Lung (tissue), 14 donors: ENCODE results near the gene CCDC200. TPM values are rescaled to one million over a fixed set of nuclear protein-coding genes. Genes with fewer than 3 reads are reported as not detected.
"Not testable (repeated sequence)": the region's sequence is repeated elsewhere in the genome, so short reads cannot be mapped to it uniquely, and the experiment has no call there.

Source experiments
- ATAC-seq: fragments of 200-7000 bp; cut with Tn5 transposase; one replicate; pipeline ENCODE4 v1.9.1; 2020; ENCODE audit warnings: moderate number of reproducible peaks; ENCODE audit not compliant: insufficient read depth, low FRiP score
- DNase-seq, 3 donors: peaks; one replicate each; pipeline ENCODE4 v3.0.0-alpha.2; 2013 to 2017
- H3K27ac ChIP-seq, 2 donors: one replicate each; pipeline ENCODE4 v1.5.1; 2013; ENCODE audit warnings: mild to moderate bottlenecking in 2 of 2, moderate library complexity in 2 of 2, control low read depth in 1 of 2, inconsistent platforms in 1 of 2, low read depth in 1 of 2, low read length in 1 of 2
- H3K27me3 ChIP-seq, 3 donors: one replicate each; pipeline ENCODE4 v1.5.1; 2013; ENCODE audit warnings: low read length in 2 of 3; ENCODE audit not compliant: control insufficient read depth in 3 of 3, insufficient read depth in 3 of 3
- H3K36me3 ChIP-seq, 4 donors: one replicate each; pipeline ENCODE4 v1.5.1; 2013; ENCODE audit warnings: low read length in 4 of 4, mild to moderate bottlenecking in 1 of 4, moderate library complexity in 1 of 4; ENCODE audit not compliant: control insufficient read depth in 4 of 4, insufficient read depth in 4 of 4
- H3K4me1 ChIP-seq, 5 donors: one replicate each; pipeline ENCODE4 v1.5.1; 2013; ENCODE audit warnings: low read length in 5 of 5, mild to moderate bottlenecking in 2 of 5, moderate library complexity in 1 of 5; ENCODE audit not compliant: control insufficient read depth in 5 of 5, insufficient read depth in 5 of 5
- H3K4me3 ChIP-seq: one replicate; pipeline ENCODE4 v1.5.1; 2013; ENCODE audit warnings: mild to moderate bottlenecking, control low read depth, moderate library complexity
- H3K9ac ChIP-seq, 2 donors: one replicate each; pipeline ENCODE4 v1.5.1; 2013; ENCODE audit warnings: low read length in 2 of 2, control low read depth in 1 of 2; ENCODE audit not compliant: insufficient read depth in 1 of 2
- H3K9me3 ChIP-seq, 4 donors: one replicate each; pipeline ENCODE4 v1.5.1; 2013; ENCODE audit warnings: low read length in 3 of 4, mild to moderate bottlenecking in 1 of 4, moderate library complexity in 1 of 4; ENCODE audit not compliant: control insufficient read depth in 4 of 4, insufficient read depth in 3 of 4
- WGBS, 2 donors: extraction: QIAGEN DNeasy Blood & Tissue Kit; methylation state at CpG; one replicate each; pipeline ENCODE4 v1.1.7; 2013; 5-methylcytosine and 5-hydroxymethylcytosine counted together
- long read RNA-seq, 5 donors: transcript quantifications; one replicate each; lab custom pipeline, GENCODE V29; 2026
- polyA plus RNA-seq, 2 donors: library from polyadenylated mRNA; stranded (reverse); fragments of 200-250 nt; gene quantifications; one replicate each; pipeline ENCODE4 v1.2.1, GENCODE V29; 2013
- total RNA-seq, 2 donors: library from RNA; depleted of rRNA in 1 of 2; stranded (reverse); fragments of >200 nt in 1 of 2; gene quantifications; one replicate each; pipeline ENCODE4 v1.2.1, GENCODE V29; 2014 to 2021
- donor health status: Bipolar disorder and iron deficiency.
- donor health status: healthy.
- donor health status: DM: yes; HTN: yes; CAD: no.

CCDC200 gene
- total RNA-seq (1 to 10 TPM in 1 of 2 donors, not detected in 1; 1.4 TPM), polyA plus RNA-seq (under 1 TPM; 0.14 to 0.31 TPM)
- long read RNA-seq, donor 1: 0 reads
- long read RNA-seq, donor 2, partial matches to known transcripts: 7 of 7 reads
- long read RNA-seq, donor 2, other reads (novel, unspliced or antisense): 0 of 7 reads
- long read RNA-seq, donor 3: 0 reads
- long read RNA-seq, donor 4: 0 reads
- long read RNA-seq, donor 5, partial matches to known transcripts: 17 of 17 reads
- long read RNA-seq, donor 5, other reads (novel, unspliced or antisense): 0 of 17 reads

DNA sequence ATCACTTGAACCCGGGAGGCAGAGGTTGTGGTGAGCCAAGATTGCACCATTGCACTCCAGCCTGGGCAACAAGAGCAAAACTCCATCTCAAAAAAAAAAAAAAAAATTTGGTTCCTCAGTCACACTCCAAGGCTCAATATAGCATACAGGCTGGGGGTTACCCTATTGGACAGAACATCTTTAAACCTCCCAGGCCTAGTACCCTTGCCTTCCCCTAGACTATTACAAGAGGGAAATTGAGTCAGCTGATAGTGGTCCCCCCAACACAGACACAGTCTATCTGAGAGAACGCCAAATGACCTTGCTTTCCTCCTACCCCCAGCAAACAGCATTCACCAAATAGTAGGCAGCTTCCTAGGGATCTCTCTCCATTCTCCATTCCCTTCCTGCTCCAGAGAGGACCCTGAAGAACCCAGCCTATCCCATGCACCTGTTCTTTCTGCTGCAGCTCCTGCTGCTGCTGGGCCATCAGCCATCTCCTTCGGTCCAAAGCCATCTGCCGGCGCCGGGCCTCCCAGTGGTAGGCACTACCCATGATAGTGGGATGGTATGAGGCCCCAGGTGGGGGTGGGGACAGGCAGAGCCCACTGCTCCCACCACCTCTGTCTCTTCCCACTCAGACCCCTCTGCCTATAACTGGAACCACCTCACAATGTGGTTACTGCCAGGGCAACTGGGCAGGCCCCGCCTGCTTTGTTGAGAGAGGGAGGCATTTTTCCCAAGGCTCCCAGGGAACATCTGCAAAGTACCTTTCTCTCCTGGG is at the start of gene CCDC200:
Gene CCDC200 (minus strand): TSS at position 604 of the 763 bp plus-strand sequence. CDS start 69 bp downstream, at position 535.
- H3K4me1 ChIP-seq: not testable (repeated sequence)

GRCh38 chr17:43272914-43273313 is 44.5 kb upstream of the CCDC200 start:
- DNase-seq, H3K36me3 ChIP-seq, H3K9ac ChIP-seq, ATAC-seq, H3K27me3 ChIP-seq, H3K4me3 ChIP-seq, H3K9me3 ChIP-seq, H3K4me1 ChIP-seq, H3K27ac ChIP-seq: not testable (repeated sequence)
- WGBS, 2 donors: no CpG with 5 or more reads among the region's 30 CpGs

More for the DNA sequence above, at the start of gene CCDC200:
- H3K27me3 ChIP-seq, H3K36me3 ChIP-seq, DNase-seq, H3K9me3 ChIP-seq, ATAC-seq, H3K4me3 ChIP-seq, H3K9ac ChIP-seq, H3K27ac ChIP-seq: not testable (repeated sequence)
- no CpG with 5 or more reads among the region's 7 CpGs for WGBS, 2 donors

DNA sequence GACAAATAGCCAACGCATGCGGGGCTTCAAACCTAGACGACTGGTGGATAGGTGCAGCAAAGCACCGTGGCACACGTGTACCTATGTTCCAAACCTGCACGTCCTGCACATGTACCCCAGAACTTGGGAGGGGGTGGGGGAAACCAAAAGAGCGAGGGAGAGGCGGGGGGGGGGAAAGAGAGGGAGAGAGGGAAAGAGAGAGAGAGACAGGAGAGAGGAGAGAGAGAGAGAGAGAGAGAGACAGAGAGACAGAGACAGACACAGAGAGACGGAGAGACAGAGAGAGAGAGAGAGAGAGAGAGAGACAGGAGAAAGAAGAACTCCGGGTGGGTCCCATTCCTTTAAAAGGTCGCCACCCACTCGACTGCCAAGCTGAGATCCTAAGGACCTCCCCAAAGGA is 44.1 kb upstream of the CCDC200 start:
- no CpG with 5 or more reads among the region's 12 CpGs for WGBS, 2 donors
- not testable (repeated sequence) for H3K9ac ChIP-seq, H3K27me3 ChIP-seq, ATAC-seq, H3K4me3 ChIP-seq, H3K27ac ChIP-seq, H3K4me1 ChIP-seq, H3K9me3 ChIP-seq, DNase-seq, H3K36me3 ChIP-seq

- ATAC-seq, H3K9ac ChIP-seq, H3K4me1 ChIP-seq, DNase-seq, H3K4me3 ChIP-seq, H3K36me3 ChIP-seq, H3K9me3 ChIP-seq, H3K27me3 ChIP-seq, H3K27ac ChIP-seq: not testable (repeated sequence)
- no CpG with 5 or more reads among the region's 43 CpGs for WGBS, 2 donors
Measured at GRCh38 chr17:43270552-43271504, 42.4 kb upstream of the CCDC200 start.

DNA sequence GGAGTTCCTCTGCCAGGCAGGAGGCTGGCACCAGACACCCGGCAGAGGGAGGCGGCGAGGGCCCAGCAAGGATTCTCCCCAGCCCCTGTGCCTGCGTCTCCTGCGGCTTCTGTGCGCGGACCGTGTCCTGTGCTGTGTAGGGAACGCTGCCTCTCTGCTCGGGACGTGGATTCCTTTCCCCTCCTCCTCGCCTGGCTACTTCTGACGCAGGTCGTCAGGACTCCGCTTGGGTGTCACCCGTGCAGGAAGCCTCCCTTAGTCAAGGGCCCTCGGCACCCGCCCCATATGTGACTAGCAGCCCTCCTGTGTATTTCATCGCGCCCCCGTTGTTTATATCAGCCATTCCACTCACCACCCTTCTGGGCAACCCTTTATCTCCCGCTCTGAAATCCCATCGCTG is 18.0 kb upstream of the CCDC200 start:
- not testable (repeated sequence) for H3K9me3 ChIP-seq, H3K27ac ChIP-seq, DNase-seq, H3K4me1 ChIP-seq, H3K36me3 ChIP-seq, ATAC-seq, H3K4me3 ChIP-seq, H3K27me3 ChIP-seq, H3K9ac ChIP-seq
- WGBS, 2 donors: 0 to 4% methylated on average over 11 to 12 of the region's 23 CpGs

GRCh38 chr17:43240596-43241352 is 12.4 kb upstream of the CCDC200 start:
- 0% methylated on average over 3 of the region's 34 CpGs; no CpG with 5 or more reads in 1 of the 2 donors for WGBS, 2 donors
- DNase-seq, ATAC-seq: not testable (repeated sequence)

GRCh38 chr17:43239597-43239996 is 11.2 kb upstream of the CCDC200 start:
- no CpG with 5 or more reads among the region's 26 CpGs for WGBS, 2 donors
- H3K9me3 ChIP-seq, H3K36me3 ChIP-seq, H3K27ac ChIP-seq, H3K9ac ChIP-seq, DNase-seq, H3K4me1 ChIP-seq, ATAC-seq, H3K4me3 ChIP-seq, H3K27me3 ChIP-seq: not testable (repeated sequence)

More at GRCh38 chr17:43240596-43241352, 12.4 kb upstream of the CCDC200 start:
- peak overlapping the region in 1 of 2 donors; percentile 66 for H3K27ac ChIP-seq
- not testable (repeated sequence) for H3K36me3 ChIP-seq, H3K4me1 ChIP-seq, H3K4me3 ChIP-seq, H3K27me3 ChIP-seq, H3K9me3 ChIP-seq, H3K9ac ChIP-seq
